Peyer's patch (tissue), 4 donors: ENCODE measurements around the gene OPCML. TPM values are rescaled to one million over a fixed set of nuclear protein-coding genes. Genes with fewer than 3 reads are reported as not detected.

Experiments used
- DNase-seq, 3 donors: peaks; one replicate each; pipeline ENCODE4 v3.0.0-alpha.2; 2017 to 2019
- H3K27ac ChIP-seq, 4 donors: fragments of 200-600 bp; sonication (generic); one replicate each; pipeline ENCODE4 v1.5.1; 2016 to 2019
- H3K27me3 ChIP-seq, 2 donors: fragments of 200-600 bp; sonication (generic); one replicate each; pipeline ENCODE4 v1.5.1; 2019
- H3K36me3 ChIP-seq, 3 donors: fragments of 200-600 bp; sonication (generic); one replicate each; pipeline ENCODE4 v1.5.1; 2016 to 2019
- H3K4me1 ChIP-seq, 4 donors: fragments of 200-600 bp; sonication (generic); one replicate each; pipeline ENCODE4 v1.5.1; 2016 to 2019
- H3K4me3 ChIP-seq, 4 donors: fragments of 200-600 bp; sonication (generic); 1 replicate in 3 of 4; 2 replicates in 1 of 4; pipeline ENCODE4 v1.5.1; 2016 to 2019; ENCODE audit warnings: mild to moderate bottlenecking in 1 of 4
- H3K9me3 ChIP-seq, 4 donors: fragments of 200-600 bp; sonication (generic); one replicate each; pipeline ENCODE4 v1.5.1; 2016 to 2019; ENCODE audit warnings: mild to moderate bottlenecking in 1 of 4
- POLR2A ChIP-seq, 2 donors: fragments of 450-650 bp; IDR thresholded peaks; one replicate each; pipeline ENCODE4 v1.5.1; 2017; ENCODE audit warnings: antibody characterized with exemption in 2 of 2, mild to moderate bottlenecking in 2 of 2, moderate library complexity in 2 of 2
- total RNA-seq, 4 donors: library from RNA; depleted of rRNA; stranded (reverse); fragments of >200 nt; gene quantifications; one replicate each; pipeline ENCODE4 v1.1.0, GENCODE V29; 2016
- TF ChIP-seq, protein P1 (sequence below), 6 experiments: fragments of 450-650 bp in 4 of 6; fragments of 200-600 bp in 2 of 6; sonication (generic) in 1 of 6; IDR thresholded peaks; one replicate each; pipeline ENCODE4 v1.5.1; 2017 to 2019; ENCODE audit warnings: antibody characterized with exemption in 6 of 6, mild to moderate bottlenecking in 3 of 6, moderate library complexity in 1 of 6

The OPCML gene
- total RNA-seq, 4 donors from 2014 or later: not detected

GRCh38 chr11:132670921-132671675, 861.2 kb downstream of the OPCML start:
- H3K4me3 ChIP-seq: no peak overlapping the region

DNA sequence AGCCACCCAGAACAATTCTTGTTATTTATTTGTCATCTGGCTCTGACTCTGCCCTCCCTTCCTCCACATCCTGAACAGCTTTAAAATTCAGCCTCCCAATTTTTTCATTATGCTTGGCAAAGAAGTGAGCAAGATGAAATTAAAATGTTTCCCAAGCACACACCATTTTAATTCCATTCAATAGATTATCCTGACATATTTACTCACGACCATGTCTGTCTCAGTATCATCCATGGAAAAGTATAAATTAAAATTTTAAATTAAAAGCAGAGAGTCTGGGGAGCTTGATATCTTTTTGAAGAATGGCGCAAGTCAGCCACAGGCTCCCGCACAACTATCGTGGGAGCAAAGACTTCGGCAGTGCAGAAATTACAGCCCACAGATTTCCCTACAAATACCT, 862.4 kb downstream of the OPCML start:
- TF ChIP-seq, protein P1, sequence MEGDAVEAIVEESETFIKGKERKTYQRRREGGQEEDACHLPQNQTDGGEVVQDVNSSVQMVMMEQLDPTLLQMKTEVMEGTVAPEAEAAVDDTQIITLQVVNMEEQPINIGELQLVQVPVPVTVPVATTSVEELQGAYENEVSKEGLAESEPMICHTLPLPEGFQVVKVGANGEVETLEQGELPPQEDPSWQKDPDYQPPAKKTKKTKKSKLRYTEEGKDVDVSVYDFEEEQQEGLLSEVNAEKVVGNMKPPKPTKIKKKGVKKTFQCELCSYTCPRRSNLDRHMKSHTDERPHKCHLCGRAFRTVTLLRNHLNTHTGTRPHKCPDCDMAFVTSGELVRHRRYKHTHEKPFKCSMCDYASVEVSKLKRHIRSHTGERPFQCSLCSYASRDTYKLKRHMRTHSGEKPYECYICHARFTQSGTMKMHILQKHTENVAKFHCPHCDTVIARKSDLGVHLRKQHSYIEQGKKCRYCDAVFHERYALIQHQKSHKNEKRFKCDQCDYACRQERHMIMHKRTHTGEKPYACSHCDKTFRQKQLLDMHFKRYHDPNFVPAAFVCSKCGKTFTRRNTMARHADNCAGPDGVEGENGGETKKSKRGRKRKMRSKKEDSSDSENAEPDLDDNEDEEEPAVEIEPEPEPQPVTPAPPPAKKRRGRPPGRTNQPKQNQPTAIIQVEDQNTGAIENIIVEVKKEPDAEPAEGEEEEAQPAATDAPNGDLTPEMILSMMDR (IDR thresholded peaks at IDR 0.05): no peak
- TF ChIP-seq POLR2A (IDR thresholded peaks at IDR 0.05): no peak
- DNase-seq: no peak
- Histone ChIP-seq H3K36me3 (no peaks in the 10 kb centered on the region), H3K9me3 (no peaks in the 10 kb centered on the region), H3K27ac (no peak overlapping the region), H3K27me3 (no peaks in the 10 kb centered on the region), H3K4me3 (no peak overlapping the region), H3K4me1 (no peaks in the 10 kb centered on the region)

More at GRCh38 chr11:132670921-132671675, 861.2 kb downstream of the OPCML start:
- no peaks in the 10 kb centered on the region for H3K4me1 ChIP-seq
- H3K27ac ChIP-seq: no peak overlapping the region
- DNase-seq: no peak
- H3K27me3 ChIP-seq: no peaks in the 10 kb centered on the region
- no peak for TF ChIP-seq POLR2A (IDR thresholded peaks at IDR 0.05)
- TF ChIP-seq, protein P1 (IDR thresholded peaks at IDR 0.05): no peak
- H3K36me3 ChIP-seq: no peaks in the 10 kb centered on the region
- H3K9me3 ChIP-seq: no peaks in the 10 kb centered on the region

- Histone ChIP-seq H3K4me1 (no peaks in the 10 kb centered on the region), H3K27ac (no peak overlapping the region), H3K9me3 (no peaks in the 10 kb centered on the region), H3K4me3 (no peak overlapping the region), H3K36me3 (no peaks in the 10 kb centered on the region), H3K27me3 (no peaks in the 10 kb centered on the region)
- TF ChIP-seq, protein P1 (IDR thresholded peaks at IDR 0.05): no peak
- no peak for TF ChIP-seq POLR2A (IDR thresholded peaks at IDR 0.05)
- DNase-seq: no peak
Observed at GRCh38 chr11:132665205-132665604, 867.1 kb downstream of the OPCML start.

GRCh38 chr11:132658696-132659095, 873.6 kb downstream of the OPCML start:
- no peaks in the 10 kb centered on the region for H3K36me3 ChIP-seq
- H3K4me1 ChIP-seq: no peaks in the 10 kb centered on the region
- H3K27ac ChIP-seq: no peak overlapping the region
- DNase-seq: no peak
- no peak overlapping the region for H3K4me3 ChIP-seq
- no peaks in the 10 kb centered on the region for H3K9me3 ChIP-seq
- H3K27me3 ChIP-seq: no peaks in the 10 kb centered on the region
- no peak for TF ChIP-seq POLR2A (IDR thresholded peaks at IDR 0.05)
- TF ChIP-seq, protein P1 (IDR thresholded peaks at IDR 0.05): no peak

GRCh38 chr11:132658004-132658403, 874.3 kb downstream of the OPCML start:
- no peak overlapping the region for H3K27ac ChIP-seq
- H3K27me3 ChIP-seq: no peaks in the 10 kb centered on the region
- H3K4me1 ChIP-seq: no peaks in the 10 kb centered on the region
- no peaks in the 10 kb centered on the region for H3K9me3 ChIP-seq
- no peak overlapping the region for H3K4me3 ChIP-seq
- DNase-seq: no peak
- no peaks in the 10 kb centered on the region for H3K36me3 ChIP-seq
- TF ChIP-seq, protein P1 (IDR thresholded peaks at IDR 0.05): no peak
- TF ChIP-seq POLR2A (IDR thresholded peaks at IDR 0.05): no peak
